B cell (primary cell): ENCODE data around the gene SLC9C2.

Experiments
- EZH2 ChIP-seq: IDR thresholded peaks from 2 replicates; pipeline ENCODE4 v1.6.1; 2012; ENCODE audit warnings: borderline replicate concordance, low read depth, mild to moderate bottlenecking, moderate library complexity, low read length; ENCODE audit not compliant: insufficient read depth, poor library complexity, severe bottlenecking
- TF ChIP-seq, protein P1 (sequence below): fragments of 200-600 bp; IDR thresholded peaks from one replicate; pipeline ENCODE4 v1.8.0; 2022; ENCODE audit warnings: antibody characterized with exemption, mild to moderate bottlenecking

- TF ChIP-seq, protein P1, sequence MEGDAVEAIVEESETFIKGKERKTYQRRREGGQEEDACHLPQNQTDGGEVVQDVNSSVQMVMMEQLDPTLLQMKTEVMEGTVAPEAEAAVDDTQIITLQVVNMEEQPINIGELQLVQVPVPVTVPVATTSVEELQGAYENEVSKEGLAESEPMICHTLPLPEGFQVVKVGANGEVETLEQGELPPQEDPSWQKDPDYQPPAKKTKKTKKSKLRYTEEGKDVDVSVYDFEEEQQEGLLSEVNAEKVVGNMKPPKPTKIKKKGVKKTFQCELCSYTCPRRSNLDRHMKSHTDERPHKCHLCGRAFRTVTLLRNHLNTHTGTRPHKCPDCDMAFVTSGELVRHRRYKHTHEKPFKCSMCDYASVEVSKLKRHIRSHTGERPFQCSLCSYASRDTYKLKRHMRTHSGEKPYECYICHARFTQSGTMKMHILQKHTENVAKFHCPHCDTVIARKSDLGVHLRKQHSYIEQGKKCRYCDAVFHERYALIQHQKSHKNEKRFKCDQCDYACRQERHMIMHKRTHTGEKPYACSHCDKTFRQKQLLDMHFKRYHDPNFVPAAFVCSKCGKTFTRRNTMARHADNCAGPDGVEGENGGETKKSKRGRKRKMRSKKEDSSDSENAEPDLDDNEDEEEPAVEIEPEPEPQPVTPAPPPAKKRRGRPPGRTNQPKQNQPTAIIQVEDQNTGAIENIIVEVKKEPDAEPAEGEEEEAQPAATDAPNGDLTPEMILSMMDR = no peak
- TF ChIP-seq EZH2 = no peak
Measured at GRCh38 chr1:173570370-173571007, 32.4 kb downstream of the SLC9C2 start.
